ENCODE data around the gene MEGF11.

Gene MEGF11

DNA sequence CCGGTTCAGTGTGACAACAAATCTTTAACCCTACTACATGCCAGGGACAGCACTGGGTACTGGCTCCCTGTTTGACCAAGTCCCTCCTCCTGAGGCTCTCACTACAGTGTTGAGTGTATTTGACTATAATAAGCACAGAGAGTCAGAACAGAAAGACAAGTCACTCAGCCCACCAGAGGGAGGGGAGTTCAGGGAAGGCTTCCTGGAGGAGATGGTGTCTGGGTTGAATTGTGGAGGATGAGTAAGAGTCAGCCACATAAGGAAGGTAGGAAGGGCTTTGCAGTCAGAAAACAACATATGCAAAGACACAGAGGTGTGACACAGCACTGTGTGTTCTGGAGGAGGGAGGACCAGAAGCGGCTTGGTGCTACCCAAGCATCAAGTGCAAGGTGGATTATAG lies 17.7 kb downstream of the MEGF11 start:
- H3K27ac ChIP-seq (replicated peaks), result no peak overlapping the region
- H3K4me3 ChIP-seq (replicated peaks; ENCODE audit: insufficient read depth, low read length), result no peak overlapping the region
- no peaks in the 10 kb centered on the region for H3K27me3 ChIP-seq (ENCODE audit: insufficient read depth, poor library complexity, severe bottlenecking)
- no peak for DNase-seq (ENCODE audit: low read depth in 1 of 2, low spot score in 1 of 2)
- TF ChIP-seq SPI1 (IDR thresholded peaks at IDR 0.05; ENCODE audit: borderline replicate concordance, low read depth) (no peak), POLR2AphosphoS5 (IDR thresholded peaks at IDR 0.05; ENCODE audit: low read depth) (no peak), GABPA (IDR thresholded peaks at IDR 0.05; ENCODE audit: low read depth) (no peak)
- TF ChIP-seq, protein P1, sequence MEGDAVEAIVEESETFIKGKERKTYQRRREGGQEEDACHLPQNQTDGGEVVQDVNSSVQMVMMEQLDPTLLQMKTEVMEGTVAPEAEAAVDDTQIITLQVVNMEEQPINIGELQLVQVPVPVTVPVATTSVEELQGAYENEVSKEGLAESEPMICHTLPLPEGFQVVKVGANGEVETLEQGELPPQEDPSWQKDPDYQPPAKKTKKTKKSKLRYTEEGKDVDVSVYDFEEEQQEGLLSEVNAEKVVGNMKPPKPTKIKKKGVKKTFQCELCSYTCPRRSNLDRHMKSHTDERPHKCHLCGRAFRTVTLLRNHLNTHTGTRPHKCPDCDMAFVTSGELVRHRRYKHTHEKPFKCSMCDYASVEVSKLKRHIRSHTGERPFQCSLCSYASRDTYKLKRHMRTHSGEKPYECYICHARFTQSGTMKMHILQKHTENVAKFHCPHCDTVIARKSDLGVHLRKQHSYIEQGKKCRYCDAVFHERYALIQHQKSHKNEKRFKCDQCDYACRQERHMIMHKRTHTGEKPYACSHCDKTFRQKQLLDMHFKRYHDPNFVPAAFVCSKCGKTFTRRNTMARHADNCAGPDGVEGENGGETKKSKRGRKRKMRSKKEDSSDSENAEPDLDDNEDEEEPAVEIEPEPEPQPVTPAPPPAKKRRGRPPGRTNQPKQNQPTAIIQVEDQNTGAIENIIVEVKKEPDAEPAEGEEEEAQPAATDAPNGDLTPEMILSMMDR (IDR thresholded peaks at IDR 0.05; ENCODE audit: insufficient read depth, low read length), result no peak
- TF ChIP-seq, protein P2, sequence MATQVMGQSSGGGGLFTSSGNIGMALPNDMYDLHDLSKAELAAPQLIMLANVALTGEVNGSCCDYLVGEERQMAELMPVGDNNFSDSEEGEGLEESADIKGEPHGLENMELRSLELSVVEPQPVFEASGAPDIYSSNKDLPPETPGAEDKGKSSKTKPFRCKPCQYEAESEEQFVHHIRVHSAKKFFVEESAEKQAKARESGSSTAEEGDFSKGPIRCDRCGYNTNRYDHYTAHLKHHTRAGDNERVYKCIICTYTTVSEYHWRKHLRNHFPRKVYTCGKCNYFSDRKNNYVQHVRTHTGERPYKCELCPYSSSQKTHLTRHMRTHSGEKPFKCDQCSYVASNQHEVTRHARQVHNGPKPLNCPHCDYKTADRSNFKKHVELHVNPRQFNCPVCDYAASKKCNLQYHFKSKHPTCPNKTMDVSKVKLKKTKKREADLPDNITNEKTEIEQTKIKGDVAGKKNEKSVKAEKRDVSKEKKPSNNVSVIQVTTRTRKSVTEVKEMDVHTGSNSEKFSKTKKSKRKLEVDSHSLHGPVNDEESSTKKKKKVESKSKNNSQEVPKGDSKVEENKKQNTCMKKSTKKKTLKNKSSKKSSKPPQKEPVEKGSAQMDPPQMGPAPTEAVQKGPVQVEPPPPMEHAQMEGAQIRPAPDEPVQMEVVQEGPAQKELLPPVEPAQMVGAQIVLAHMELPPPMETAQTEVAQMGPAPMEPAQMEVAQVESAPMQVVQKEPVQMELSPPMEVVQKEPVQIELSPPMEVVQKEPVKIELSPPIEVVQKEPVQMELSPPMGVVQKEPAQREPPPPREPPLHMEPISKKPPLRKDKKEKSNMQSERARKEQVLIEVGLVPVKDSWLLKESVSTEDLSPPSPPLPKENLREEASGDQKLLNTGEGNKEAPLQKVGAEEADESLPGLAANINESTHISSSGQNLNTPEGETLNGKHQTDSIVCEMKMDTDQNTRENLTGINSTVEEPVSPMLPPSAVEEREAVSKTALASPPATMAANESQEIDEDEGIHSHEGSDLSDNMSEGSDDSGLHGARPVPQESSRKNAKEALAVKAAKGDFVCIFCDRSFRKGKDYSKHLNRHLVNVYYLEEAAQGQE (IDR thresholded peaks at IDR 0.05; ENCODE audit: insufficient replicate concordance, low read depth), result no peak

DNA sequence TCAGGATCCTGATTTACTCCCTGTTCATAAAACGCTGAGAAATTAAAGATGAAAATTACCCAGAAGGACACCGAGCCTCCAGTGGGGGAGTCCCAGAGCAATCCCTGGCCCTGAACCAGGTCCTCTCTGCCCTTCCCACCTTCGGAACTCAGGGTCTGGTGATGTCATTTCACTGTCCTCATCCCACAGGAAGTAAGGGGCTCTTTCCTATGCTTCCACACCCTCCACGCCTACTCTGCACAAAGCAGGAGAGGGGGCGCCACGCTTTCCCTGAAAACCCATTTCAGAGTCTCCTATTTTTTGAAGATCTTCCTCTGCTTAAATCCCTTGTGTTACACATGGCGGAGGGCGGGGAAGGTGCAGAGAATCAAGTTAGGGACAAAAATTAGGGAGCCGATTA lies 18.8 kb downstream of the MEGF11 start:
- TF ChIP-seq GABPA (IDR thresholded peaks at IDR 0.05; ENCODE audit: low read depth), result no peak
- TF ChIP-seq, protein P2 (IDR thresholded peaks at IDR 0.05; ENCODE audit: insufficient replicate concordance, low read depth), result no peak
- TF ChIP-seq POLR2AphosphoS5 (IDR thresholded peaks at IDR 0.05; ENCODE audit: low read depth), result no peak
- TF ChIP-seq, protein P1 (IDR thresholded peaks at IDR 0.05; ENCODE audit: insufficient read depth, low read length), result no peak
- no peak overlapping the region for H3K27ac ChIP-seq (replicated peaks)
- DNase-seq (ENCODE audit: low read depth in 1 of 2, low spot score in 1 of 2), result no peak
- H3K4me3 ChIP-seq (replicated peaks; ENCODE audit: insufficient read depth, low read length), result no peak overlapping the region
- H3K27me3 ChIP-seq (ENCODE audit: insufficient read depth, poor library complexity, severe bottlenecking), result no peaks in the 10 kb centered on the region

DNA sequence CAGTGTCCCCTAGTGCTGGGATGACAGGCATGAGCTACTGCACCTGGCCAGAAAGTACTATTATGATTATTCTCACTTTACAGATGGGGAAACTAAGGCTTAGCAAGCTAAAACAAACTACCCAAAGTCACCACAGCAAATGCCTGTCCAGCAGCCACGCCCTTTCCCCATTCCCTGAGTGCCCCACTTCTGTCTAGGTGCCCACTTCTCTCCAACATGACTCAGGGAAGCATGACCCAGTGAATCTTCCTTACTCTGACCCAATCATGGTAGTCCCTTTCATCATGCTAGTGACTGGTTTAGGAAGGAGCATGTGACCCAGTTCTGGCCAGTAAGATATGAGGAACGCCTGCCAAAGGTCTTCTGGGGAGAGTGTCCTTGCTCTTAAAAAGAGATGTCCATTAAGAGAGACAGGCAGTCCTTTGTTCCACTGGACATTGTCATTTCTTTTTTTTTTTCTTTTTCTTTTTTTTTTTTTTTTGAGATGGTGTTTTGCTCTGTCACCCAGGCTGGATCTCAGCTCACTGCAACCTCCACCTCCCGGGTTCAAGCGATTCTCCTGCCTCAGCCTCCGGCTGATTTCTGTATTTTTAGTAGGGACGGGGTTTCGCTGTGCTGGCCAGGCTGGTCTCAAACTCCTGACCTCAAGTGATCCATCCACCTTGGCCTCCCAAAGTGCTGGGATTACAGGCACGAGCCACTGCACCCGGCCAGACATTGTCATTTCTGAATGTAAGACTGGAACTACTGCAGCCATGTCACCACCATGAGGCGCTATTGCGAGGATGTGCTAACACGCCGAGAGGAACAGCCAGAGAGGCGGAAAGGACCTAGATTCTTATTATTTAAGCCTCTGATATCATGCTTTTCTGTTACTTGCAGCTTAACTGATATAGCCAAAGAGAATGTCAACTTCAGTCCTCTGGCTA lies 19.8 kb downstream of the MEGF11 start:
- no peak overlapping the region for H3K27ac ChIP-seq (replicated peaks)
- no peak for DNase-seq (ENCODE audit: low read depth in 1 of 2, low spot score in 1 of 2)
- no peak for TF ChIP-seq SPI1 (IDR thresholded peaks at IDR 0.05; ENCODE audit: borderline replicate concordance, low read depth)
- TF ChIP-seq, protein P2 (IDR thresholded peaks at IDR 0.05; ENCODE audit: insufficient replicate concordance, low read depth), result no peak
- TF ChIP-seq POLR2AphosphoS5 (IDR thresholded peaks at IDR 0.05; ENCODE audit: low read depth), result no peak
- TF ChIP-seq, protein P1 (IDR thresholded peaks at IDR 0.05; ENCODE audit: insufficient read depth, low read length), result no peak
- TF ChIP-seq GABPA (IDR thresholded peaks at IDR 0.05; ENCODE audit: low read depth), result no peak
- no peak overlapping the region for H3K4me3 ChIP-seq (replicated peaks; ENCODE audit: insufficient read depth, low read length)
- no peaks in the 10 kb centered on the region for H3K27me3 ChIP-seq (ENCODE audit: insufficient read depth, poor library complexity, severe bottlenecking)
